H1 (cell line): Measurements from ENCODE around the gene MZF1. TPM values are rescaled to one million over a fixed set of nuclear protein-coding genes. Genes with fewer than 3 reads are reported as not detected.

Experiments used
- CBX5 ChIP-seq: fragments of 300-800, 300-1000 bp; sonication (generic); IDR thresholded peaks from 2 replicates; pipeline ENCODE4 v1.7.1; 2016; ENCODE audit warnings: antibody characterized with exemption, low read length, low read depth
- GABPA ChIP-seq: IDR thresholded peaks from 2 replicates; pipeline ENCODE4 v1.6.1; 2011; ENCODE audit warnings: mild to moderate bottlenecking, low read length, moderate library complexity, borderline replicate concordance; ENCODE audit not compliant: insufficient read depth
- GTF2F1 ChIP-seq: IDR thresholded peaks from 2 replicates; pipeline ENCODE4 v1.6.1; 2012; ENCODE audit warnings: low read depth, low read length, improper control_type of control experiment, borderline replicate concordance
- MAFK ChIP-seq: IDR thresholded peaks from 2 replicates; pipeline ENCODE4 v1.6.1; 2012; ENCODE audit warnings: low read depth, mild to moderate bottlenecking, improper control_type of control experiment, low read length
- RAD21 ChIP-seq, 2 experiments: IDR thresholded peaks in 1 of 2; conservative IDR thresholded peaks in 1 of 2; 2 replicates each; pipeline ENCODE4 v1.6.1; 2011; ENCODE audit warnings: low read depth in 2 of 2, low read length in 2 of 2, improper control_type of control experiment in 1 of 2, inconsistent platforms in 1 of 2, mild to moderate bottlenecking in 1 of 2, moderate library complexity in 1 of 2
- TAF7 ChIP-seq: optimal IDR thresholded peaks from 2 replicates; pipeline ENCODE3; 2011; ENCODE audit warnings: low read depth, mild to moderate bottlenecking, inconsistent platforms, low read length, moderate library complexity, borderline replicate concordance
- YY1 ChIP-seq: IDR thresholded peaks from 2 replicates; pipeline ENCODE4 v1.6.1; 2011; ENCODE audit warnings: low read depth, mild to moderate bottlenecking, low read length
- polyA plus RNA-seq, 7 experiments: library from polyadenylated mRNA; depleted of rRNA in 3 of 7; stranded (reverse) in 5 of 7; unstranded in 2 of 7; fragments of >200 nt in 5 of 7; fragments of 200-250 nt in 2 of 7; gene quantifications; 1 replicate in 5 of 7; 2 replicates in 1 of 7; 4 replicates in 1 of 7; pipeline versions ENCODE4 v1.2.1 to v1.2.3, GENCODE V29; 2011 to 2013; ENCODE audit warnings: missing spikeins in 2 of 7, mixed read lengths in 2 of 7
- total RNA-seq: library from RNA; stranded (reverse); fragmentation: NEBNext Ultra II Directional; extraction: Animal tissue kit (Norgen Biotek cat#: 25700); gene quantifications from 2 replicates; pipeline ENCODE4 v1.2.1, GENCODE V29; 2021
- TF ChIP-seq, protein P1 (sequence below): fragments of 300-600 bp; sonication (generic); IDR thresholded peaks from 2 replicates; pipeline ENCODE4 v1.7.1; 2012; ENCODE audit warnings: low read length, moderate library complexity, mild to moderate bottlenecking, inconsistent platforms; ENCODE audit not compliant: insufficient replicate concordance

The MZF1 gene
- total and polyA plus RNA-seq, 2 of the 8 experiments (the other 6 are each of a cell fraction or from before 2014, with no cell fraction given) = 15.2 to 25.0 TPM

DNA sequence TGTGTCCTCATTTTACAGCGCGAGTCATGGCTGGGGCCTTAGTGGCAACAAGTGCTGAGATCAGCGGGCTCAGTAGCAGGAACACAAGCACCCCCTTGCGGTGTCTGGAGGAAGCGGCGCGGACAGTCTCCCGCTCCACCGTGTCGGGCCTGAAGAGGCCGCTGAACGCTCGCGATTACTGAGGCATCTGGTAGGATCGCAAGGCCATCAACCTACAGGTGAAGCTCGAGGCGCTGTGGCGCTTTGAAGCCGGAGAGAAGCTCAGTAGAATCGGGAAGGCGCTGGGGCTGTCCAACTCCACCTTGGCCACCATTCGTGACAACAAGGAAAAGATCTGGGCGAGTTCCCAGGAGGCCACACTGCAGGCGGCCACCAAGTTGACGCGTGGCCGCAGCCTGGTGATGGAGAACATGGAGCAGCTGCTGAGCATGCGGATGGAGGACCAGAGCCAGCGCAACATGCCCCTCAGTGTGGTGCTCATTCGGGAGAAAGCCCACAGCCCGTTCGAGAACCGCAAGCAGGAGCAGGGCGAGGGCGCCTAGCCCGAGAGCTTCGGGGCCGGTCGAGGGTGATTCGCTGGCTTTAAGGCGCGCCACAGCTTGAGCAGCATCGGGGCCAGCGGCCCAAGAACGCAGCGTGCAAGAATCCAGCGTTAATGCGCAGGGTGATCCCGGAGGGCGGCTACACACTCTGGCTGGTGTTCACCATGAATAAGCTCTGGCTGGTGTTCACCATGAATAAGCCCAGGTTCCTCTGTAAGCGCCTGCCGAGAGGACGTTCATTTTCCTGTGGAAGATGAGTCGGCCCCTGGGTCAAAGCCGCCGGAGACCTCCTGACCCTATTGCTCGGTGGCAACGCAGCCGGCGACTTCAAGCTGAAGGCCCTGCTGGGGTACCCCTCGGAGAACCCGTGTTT, 8.3 kb upstream of the MZF1 start (continued):
- TF ChIP-seq, protein P1, sequence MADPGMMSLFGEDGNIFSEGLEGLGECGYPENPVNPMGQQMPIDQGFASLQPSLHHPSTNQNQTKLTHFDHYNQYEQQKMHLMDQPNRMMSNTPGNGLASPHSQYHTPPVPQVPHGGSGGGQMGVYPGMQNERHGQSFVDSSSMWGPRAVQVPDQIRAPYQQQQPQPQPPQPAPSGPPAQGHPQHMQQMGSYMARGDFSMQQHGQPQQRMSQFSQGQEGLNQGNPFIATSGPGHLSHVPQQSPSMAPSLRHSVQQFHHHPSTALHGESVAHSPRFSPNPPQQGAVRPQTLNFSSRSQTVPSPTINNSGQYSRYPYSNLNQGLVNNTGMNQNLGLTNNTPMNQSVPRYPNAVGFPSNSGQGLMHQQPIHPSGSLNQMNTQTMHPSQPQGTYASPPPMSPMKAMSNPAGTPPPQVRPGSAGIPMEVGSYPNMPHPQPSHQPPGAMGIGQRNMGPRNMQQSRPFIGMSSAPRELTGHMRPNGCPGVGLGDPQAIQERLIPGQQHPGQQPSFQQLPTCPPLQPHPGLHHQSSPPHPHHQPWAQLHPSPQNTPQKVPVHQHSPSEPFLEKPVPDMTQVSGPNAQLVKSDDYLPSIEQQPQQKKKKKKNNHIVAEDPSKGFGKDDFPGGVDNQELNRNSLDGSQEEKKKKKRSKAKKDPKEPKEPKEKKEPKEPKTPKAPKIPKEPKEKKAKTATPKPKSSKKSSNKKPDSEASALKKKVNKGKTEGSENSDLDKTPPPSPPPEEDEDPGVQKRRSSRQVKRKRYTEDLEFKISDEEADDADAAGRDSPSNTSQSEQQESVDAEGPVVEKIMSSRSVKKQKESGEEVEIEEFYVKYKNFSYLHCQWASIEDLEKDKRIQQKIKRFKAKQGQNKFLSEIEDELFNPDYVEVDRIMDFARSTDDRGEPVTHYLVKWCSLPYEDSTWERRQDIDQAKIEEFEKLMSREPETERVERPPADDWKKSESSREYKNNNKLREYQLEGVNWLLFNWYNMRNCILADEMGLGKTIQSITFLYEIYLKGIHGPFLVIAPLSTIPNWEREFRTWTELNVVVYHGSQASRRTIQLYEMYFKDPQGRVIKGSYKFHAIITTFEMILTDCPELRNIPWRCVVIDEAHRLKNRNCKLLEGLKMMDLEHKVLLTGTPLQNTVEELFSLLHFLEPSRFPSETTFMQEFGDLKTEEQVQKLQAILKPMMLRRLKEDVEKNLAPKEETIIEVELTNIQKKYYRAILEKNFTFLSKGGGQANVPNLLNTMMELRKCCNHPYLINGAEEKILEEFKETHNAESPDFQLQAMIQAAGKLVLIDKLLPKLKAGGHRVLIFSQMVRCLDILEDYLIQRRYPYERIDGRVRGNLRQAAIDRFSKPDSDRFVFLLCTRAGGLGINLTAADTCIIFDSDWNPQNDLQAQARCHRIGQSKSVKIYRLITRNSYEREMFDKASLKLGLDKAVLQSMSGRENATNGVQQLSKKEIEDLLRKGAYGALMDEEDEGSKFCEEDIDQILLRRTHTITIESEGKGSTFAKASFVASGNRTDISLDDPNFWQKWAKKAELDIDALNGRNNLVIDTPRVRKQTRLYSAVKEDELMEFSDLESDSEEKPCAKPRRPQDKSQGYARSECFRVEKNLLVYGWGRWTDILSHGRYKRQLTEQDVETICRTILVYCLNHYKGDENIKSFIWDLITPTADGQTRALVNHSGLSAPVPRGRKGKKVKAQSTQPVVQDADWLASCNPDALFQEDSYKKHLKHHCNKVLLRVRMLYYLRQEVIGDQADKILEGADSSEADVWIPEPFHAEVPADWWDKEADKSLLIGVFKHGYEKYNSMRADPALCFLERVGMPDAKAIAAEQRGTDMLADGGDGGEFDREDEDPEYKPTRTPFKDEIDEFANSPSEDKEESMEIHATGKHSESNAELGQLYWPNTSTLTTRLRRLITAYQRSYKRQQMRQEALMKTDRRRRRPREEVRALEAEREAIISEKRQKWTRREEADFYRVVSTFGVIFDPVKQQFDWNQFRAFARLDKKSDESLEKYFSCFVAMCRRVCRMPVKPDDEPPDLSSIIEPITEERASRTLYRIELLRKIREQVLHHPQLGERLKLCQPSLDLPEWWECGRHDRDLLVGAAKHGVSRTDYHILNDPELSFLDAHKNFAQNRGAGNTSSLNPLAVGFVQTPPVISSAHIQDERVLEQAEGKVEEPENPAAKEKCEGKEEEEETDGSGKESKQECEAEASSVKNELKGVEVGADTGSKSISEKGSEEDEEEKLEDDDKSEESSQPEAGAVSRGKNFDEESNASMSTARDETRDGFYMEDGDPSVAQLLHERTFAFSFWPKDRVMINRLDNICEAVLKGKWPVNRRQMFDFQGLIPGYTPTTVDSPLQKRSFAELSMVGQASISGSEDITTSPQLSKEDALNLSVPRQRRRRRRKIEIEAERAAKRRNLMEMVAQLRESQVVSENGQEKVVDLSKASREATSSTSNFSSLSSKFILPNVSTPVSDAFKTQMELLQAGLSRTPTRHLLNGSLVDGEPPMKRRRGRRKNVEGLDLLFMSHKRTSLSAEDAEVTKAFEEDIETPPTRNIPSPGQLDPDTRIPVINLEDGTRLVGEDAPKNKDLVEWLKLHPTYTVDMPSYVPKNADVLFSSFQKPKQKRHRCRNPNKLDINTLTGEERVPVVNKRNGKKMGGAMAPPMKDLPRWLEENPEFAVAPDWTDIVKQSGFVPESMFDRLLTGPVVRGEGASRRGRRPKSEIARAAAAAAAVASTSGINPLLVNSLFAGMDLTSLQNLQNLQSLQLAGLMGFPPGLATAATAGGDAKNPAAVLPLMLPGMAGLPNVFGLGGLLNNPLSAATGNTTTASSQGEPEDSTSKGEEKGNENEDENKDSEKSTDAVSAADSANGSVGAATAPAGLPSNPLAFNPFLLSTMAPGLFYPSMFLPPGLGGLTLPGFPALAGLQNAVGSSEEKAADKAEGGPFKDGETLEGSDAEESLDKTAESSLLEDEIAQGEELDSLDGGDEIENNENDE = no peak
- peak; percentile 90 to 93 for TF ChIP-seq RAD21 (IDR thresholded peaks at IDR 0.05 in 1 of 2, conservative IDR thresholded peaks at IDR 0.05 in 1 of 2; ENCODE audit: low read depth in 2 of 2, low read length in 2 of 2)
- TF ChIP-seq MAFK = peak; percentile 85; the same call in 1 of the 2 replicates
- TF ChIP-seq GTF2F1 = no peak
- peak; percentile 83 for TF ChIP-seq TAF7
- no peak; the same call in 1 of the 2 replicates for TF ChIP-seq GABPA
- peak; percentile 58; the same call in 1 of the 2 replicates for TF ChIP-seq YY1
- TF ChIP-seq CBX5 = no peak
